Heart left ventricle (tissue), 16 donors: Measurements from ENCODE around the gene HDAC4. TPM values are rescaled to one million over a fixed set of nuclear protein-coding genes. Genes with fewer than 3 reads are reported as not detected.
A peak's percentile ranks its signal among the peaks of the same experiment; 100 is the strongest.

Experiments used
- ATAC-seq, 4 donors: fragments of 200-7000 bp; cut with Tn5 transposase; one replicate each; pipeline ENCODE4 v1.9.1; 2020 to 2022; ENCODE audit warnings: moderate library complexity in 4 of 4, mild to moderate bottlenecking in 3 of 4, moderate number of reproducible peaks in 1 of 4
- DNase-seq, 5 donors: peaks; one replicate each; pipeline ENCODE4 v3.0.0-alpha.2; 2020
- H3K27ac ChIP-seq, 12 donors: fragments of 200-600 bp; sonication (generic) in 4 of 12; one replicate each; pipeline versions ENCODE4 v1.5.0 to v1.8.0; 2016 to 2022; ENCODE audit warnings: mild to moderate bottlenecking in 2 of 12
- H3K27me3 ChIP-seq, 9 donors: fragments of 200-600 bp; sonication (generic) in 2 of 9; one replicate each; pipeline versions ENCODE4 v1.5.1 to v1.8.0; 2016 to 2022; ENCODE audit warnings: mild to moderate bottlenecking in 3 of 9
- H3K36me3 ChIP-seq, 9 donors: fragments of 200-600 bp; sonication (generic) in 2 of 9; one replicate each; pipeline versions ENCODE4 v1.5.0 to v1.8.0; 2018 to 2022; ENCODE audit warnings: mild to moderate bottlenecking in 2 of 9
- H3K4me1 ChIP-seq, 12 donors: fragments of 200-600 bp; sonication (generic) in 4 of 12; one replicate each; pipeline versions ENCODE4 v1.5.0 to v1.8.0; 2016 to 2022; ENCODE audit warnings: mild to moderate bottlenecking in 3 of 12
- H3K4me3 ChIP-seq, 12 donors: fragments of 200-600 bp; sonication (generic) in 4 of 12; one replicate each; pipeline versions ENCODE4 v1.5.0 to v1.8.0; 2017 to 2022; ENCODE audit warnings: mild to moderate bottlenecking in 9 of 12, moderate library complexity in 4 of 12
- H3K9me3 ChIP-seq, 12 donors: fragments of 200-600 bp; sonication (generic) in 4 of 12; one replicate each; pipeline versions ENCODE4 v1.5.0 to v1.8.0; 2016 to 2022; ENCODE audit warnings: mild to moderate bottlenecking in 1 of 12
- CTCF ChIP-seq, 12 donors: fragments of 200-600 bp; sonication (generic) in 4 of 12; IDR thresholded peaks; one replicate each; pipeline versions ENCODE4 v1.5.0 to v1.8.0; 2018 to 2022; ENCODE audit warnings: antibody characterized with exemption in 12 of 12, mild to moderate bottlenecking in 5 of 12
- POLR2A ChIP-seq, 2 donors: fragments of 450-650 bp; IDR thresholded peaks; one replicate each; pipeline ENCODE4 v1.6.1; 2017; ENCODE audit warnings: antibody characterized with exemption in 2 of 2, mild to moderate bottlenecking in 2 of 2, moderate library complexity in 2 of 2
- WGBS, 4 donors: extraction: QIAGEN DNeasy Blood & Tissue Kit in 2 of 4; methylation state at CpG; one replicate each; pipeline versions ENCODE4 v1.1.5 to v1.1.7; 2013 to 2018; 5-methylcytosine and 5-hydroxymethylcytosine counted together
- intact Hi-C, 10 donors: fragments of 100-400 bp; cut with DNase I; formaldehyde crosslinking; loops; one replicate each; pipeline versions ENCODE4 v1.11.1 to v1.14.2; 2022
- polyA plus RNA-seq, 2 donors: library from polyadenylated mRNA; stranded (reverse); fragments of 200-250 nt; gene quantifications; one replicate each; pipeline ENCODE4 v1.2.3, GENCODE V29; 2013
- total RNA-seq, 9 donors: library from RNA; depleted of rRNA in 2 of 9; stranded (reverse); fragments of >200 nt in 2 of 9; fragmentation: NEBNext Ultra II Directional in 3 of 9; extraction: Animal tissue kit (Norgen Biotek cat#: 25700) in 3 of 9; gene quantifications; one replicate each; pipeline versions ENCODE4 v1.1.0 to v1.2.4, GENCODE V29; 2016 to 2023
- donor health status: ischemic (EF 13 %, LVEDD 7.1; RV severe dilation, severe dysfunction).
- donor health status: healthy with polysubstance abuse.
- donor health status: DM: no; HTN: yes; CAD: no.
- donor health status: DM: no; HTN: no; CAD: no.
- donor health status: ischemic (EF 25% LVEDD 6.9; RV normal size, moderate dysfunction).
- donor health status: ischemic (EF 25% LVEDD 5.7; RV mildly dilated, moderate dysfunction).
- donor health status: healthy.
- donor health status: DM: yes; HTN: yes; CAD: no.
- donor health status: ischemic (EF 35%, LVEDD 5.7; RV mildly dilated, moderate dysfunction).
- donor health status: nonischemic (EF 11% LVEDD 7.7; RV severe dilation, severe dysfunction).
- donor health status: DM: yes; HTN: yes; CAD: no.
- donor health status: PGD.
- donor health status: ischemic (EF 29% LVEDD 5.4; RV normal size, mild dysfunction).
- donor health status: nonischemic (EF 23%, LVEDD 6.1; RV moderate dilation, normal function).

The HDAC4 gene
- total and polyA plus RNA-seq, 11 donors, result 13.9 to 37.6 (median 27.5) TPM

GRCh38 chr2:239145601-239146000 is 255.2 kb downstream of the HDAC4 start:
- intact Hi-C loops, result loop anchor here in 2 of 10 donors (10.0 kb wide), 1 partner anchor 249 kb away; no protein-coding TSS in a partner anchor
- WGBS, 4 donors, result 87 to 93% (median 90%) methylated on average over 9 of the region's 9 CpGs
- H3K4me3 ChIP-seq, result no peak overlapping the region
- peaks cover 0 to 77% (median 52%) of the 10 kb centered on the region in 9 donors for H3K36me3 ChIP-seq
- no peak for TF ChIP-seq POLR2A (IDR thresholded peaks at IDR 0.05)
- no peak for TF ChIP-seq CTCF (IDR thresholded peaks at IDR 0.05)
- H3K27ac ChIP-seq, result no peak overlapping the region
- no peak for DNase-seq
- no peaks in the 10 kb centered on the region for H3K9me3 ChIP-seq
- no peaks in the 10 kb centered on the region for H3K27me3 ChIP-seq
- H3K4me1 ChIP-seq, result no peaks in the 10 kb centered on the region
- no peak for ATAC-seq

- H3K4me1 ChIP-seq, result no peaks in the 10 kb centered on the region
- no peaks in the 10 kb centered on the region for H3K9me3 ChIP-seq
- H3K4me3 ChIP-seq, result no peak overlapping the region
- no peaks in the 10 kb centered on the region for H3K27me3 ChIP-seq
- ATAC-seq (no peak), DNase-seq (peak in 1 of 5 donors; percentile 38)
- peaks cover 0 to 82% (median 52%) of the 10 kb centered on the region in 9 donors for H3K36me3 ChIP-seq
- WGBS, 4 donors, result 93 to 97% (median 95%) methylated on average over 15 of the region's 15 CpGs
- H3K27ac ChIP-seq, result no peak overlapping the region
- intact Hi-C loops, result loop anchor here in 2 of 10 donors (10.0 kb wide), 1 partner anchor 250 kb away; no protein-coding TSS in a partner anchor
- TF ChIP-seq POLR2A (IDR thresholded peaks at IDR 0.05), result no peak
- TF ChIP-seq CTCF (IDR thresholded peaks at IDR 0.05), result no peak
These were observed 255.7 kb downstream of the HDAC4 start for GRCh38 chr2:239145106-239145505.

GRCh38 chr2:239144713-239144999 is 256.2 kb downstream of the HDAC4 start:
- intact Hi-C loops, result loop anchor here in 2 of 10 donors (10.0 kb wide), 1 partner anchor 250 kb away; no protein-coding TSS in a partner anchor
- H3K9me3 ChIP-seq, result no peaks in the 10 kb centered on the region
- H3K4me3 ChIP-seq, result no peak overlapping the region
- no peaks in the 10 kb centered on the region for H3K4me1 ChIP-seq
- no peaks in the 10 kb centered on the region for H3K27me3 ChIP-seq
- TF ChIP-seq CTCF (IDR thresholded peaks at IDR 0.05) (no peak), POLR2A (IDR thresholded peaks at IDR 0.05) (no peak)
- 95 to 97% (median 95%) methylated on average over 5 of the region's 5 CpGs for WGBS, 4 donors
- ATAC-seq (no peak), DNase-seq (no peak)
- peaks cover 0 to 86% (median 54%) of the 10 kb centered on the region in 9 donors for H3K36me3 ChIP-seq
- H3K27ac ChIP-seq, result no peak overlapping the region

GRCh38 chr2:239143858-239144712 is 256.7 kb downstream of the HDAC4 start:
- intact Hi-C loops, result loop anchor here in 2 of 10 donors (10.0 kb wide), 1 partner anchor 251 kb away; no protein-coding TSS in a partner anchor
- Histone ChIP-seq H3K4me1 (no peaks in the 10 kb centered on the region), H3K36me3 (peaks cover 0 to 87% (median 57%) of the 10 kb centered on the region in 9 donors), H3K9me3 (no peaks in the 10 kb centered on the region), H3K4me3 (no peak overlapping the region), H3K27ac (peak overlapping the region in 1 of 12 donors; percentile 21), H3K27me3 (no peaks in the 10 kb centered on the region)
- TF ChIP-seq POLR2A (IDR thresholded peaks at IDR 0.05) (no peak), CTCF (IDR thresholded peaks at IDR 0.05) (peak; percentile 32 to 69 (median 63))
- DNase-seq (peak in 2 of 5 donors; percentile 47 to 52), ATAC-seq (peak; percentile 7 to 73 (median 64))
- WGBS, 4 donors, result 80 to 87% (median 81%) methylated on average over 22 to 29 of the region's 29 CpGs
